K562 (cell line): ENCODE data around the gene KNOP1. TPM values are rescaled to one million over a fixed set of nuclear protein-coding genes. Genes with fewer than 3 reads are reported as not detected.

ENCODE experiments used
- ADNP ChIP-seq: fragments of 200-800 bp; sonication (Bioruptor generic); IDR thresholded peaks from 2 replicates; pipeline ENCODE4 v1.6.1; 2016; ENCODE audit warnings: missing genetic modification characterization, missing compliant biosample characterization
- ARID1B ChIP-seq: fragments of 450-650 bp; IDR thresholded peaks from 2 replicates; pipeline ENCODE4 v1.6.1; 2016; ENCODE audit warnings: antibody characterized with exemption, mild to moderate bottlenecking, inconsistent platforms
- BCOR ChIP-seq: fragments of 450-650 bp; IDR thresholded peaks from 2 replicates; pipeline ENCODE4 v1.6.1; 2016
- CEBPG ChIP-seq, 3 experiments: fragments of 200-800 bp in 1 of 3; sonication (Bioruptor generic) in 1 of 3; sonication (generic) in 1 of 3; formaldehyde crosslinking in 1 of 3; IDR thresholded peaks in 2 of 3; conservative IDR thresholded peaks in 1 of 3; 2 replicates each; pipeline versions ENCODE4 v1.6.1 to v1.8.0; 2016 to 2022; ENCODE audit warnings: missing compliant biosample characterization in 2 of 3, missing genetic modification characterization in 2 of 3, mild to moderate bottlenecking in 1 of 3, missing genetic modification reagents in 1 of 3
- CHD1 ChIP-seq: fragments of 200-600 bp; sonication (generic); IDR thresholded peaks from one replicate; pipeline ENCODE4 v1.6.1; 2012; ENCODE audit warnings: mild to moderate bottlenecking, moderate library complexity, low read length, inconsistent platforms
- DPF2 ChIP-seq: fragments of 450-650 bp; IDR thresholded peaks from 2 replicates; pipeline ENCODE4 v1.6.1; 2016
- E4F1 ChIP-seq: fragments of 250-450 bp; sonication (Bioruptor Pico); IDR thresholded peaks from 2 replicates; pipeline ENCODE4 v1.5.0; 2021; ENCODE audit warnings: mild to moderate bottlenecking, borderline replicate concordance
- ETS1 ChIP-seq: conservative IDR thresholded peaks from 2 replicates; pipeline ENCODE4 v1.6.1; 2011; ENCODE audit warnings: low read depth, mild to moderate bottlenecking, low read length; ENCODE audit not compliant: control insufficient read depth
- IRF1 ChIP-seq: sonication (generic); formaldehyde crosslinking; IDR thresholded peaks from 2 replicates; pipeline ENCODE4 v1.8.0; 2022; ENCODE audit warnings: missing genetic modification reagents, mild to moderate bottlenecking, borderline replicate concordance
- MCM7 ChIP-seq, 2 experiments: fragments of 450-650 bp; IDR thresholded peaks; 2 replicates each; pipeline ENCODE4 v1.6.1; 2016 to 2018
- MEIS2 ChIP-seq: fragments of 450-650 bp; IDR thresholded peaks from 2 replicates; pipeline ENCODE4 v1.6.1; 2014; ENCODE audit warnings: mild to moderate bottlenecking; ENCODE audit not compliant: partially characterized antibody
- SIN3B ChIP-seq: fragments of 450-650 bp; IDR thresholded peaks from 2 replicates; pipeline ENCODE4 v1.6.1; 2017; ENCODE audit warnings: low read depth, mild to moderate bottlenecking, moderate library complexity
- SOX6 ChIP-seq: fragments of 450-650 bp; IDR thresholded peaks from 2 replicates; pipeline ENCODE4 v1.6.1; 2014; ENCODE audit warnings: mild to moderate bottlenecking
- TOE1 ChIP-seq, 2 experiments: fragments of 450-650 bp in 1 of 2; sonication (generic) in 1 of 2; formaldehyde crosslinking in 1 of 2; IDR thresholded peaks; 2 replicates each; pipeline versions ENCODE4 v1.7.1 to v1.8.0; 2016 to 2022; ENCODE audit warnings: borderline replicate concordance in 2 of 2, mild to moderate bottlenecking in 2 of 2, antibody characterized with exemption in 1 of 2, inconsistent platforms in 1 of 2, low read depth in 1 of 2, missing genetic modification reagents in 1 of 2, moderate library complexity in 1 of 2
- ZNF277 ChIP-seq: fragments of 250-450 bp; sonication (Bioruptor Pico); IDR thresholded peaks from 2 replicates; pipeline ENCODE4 v1.8.0; 2022; ENCODE audit warnings: inconsistent platforms, mild to moderate bottlenecking, moderate library complexity, borderline replicate concordance
- ZNF354B ChIP-seq: fragments of 250-450 bp; sonication (Bioruptor Pico); IDR thresholded peaks from 2 replicates; pipeline ENCODE4 v1.4.0; 2020
- ZNF436 ChIP-seq: fragments of 250-450, 450-650 bp; sonication (Bioruptor Pico); formaldehyde crosslinking; IDR thresholded peaks from 2 replicates; pipeline ENCODE4 v1.7.0; 2020; ENCODE audit warnings: mild to moderate bottlenecking
- ZNF668 ChIP-seq: fragments of 250-450 bp; sonication (Bioruptor Pico); IDR thresholded peaks from 2 replicates; pipeline ENCODE4 v1.8.0; 2022; ENCODE audit warnings: mild to moderate bottlenecking, inconsistent platforms
- ZNF707 ChIP-seq: fragments of 250-450 bp; sonication (Bioruptor Pico); conservative IDR thresholded peaks from 2 replicates; pipeline ENCODE4 v1.8.0; 2022; ENCODE audit warnings: inconsistent platforms, mild to moderate bottlenecking, moderate library complexity
- polyA plus RNA-seq, 8 experiments: library from polyadenylated mRNA; depleted of rRNA in 4 of 8; stranded (reverse) in 5 of 8; unstranded in 3 of 8; fragments of >200 nt; fragmentation: Nextera tagmentation in 2 of 8; fragmentation: Illumina TruSeq in 1 of 8; extraction: Ambion mirVana in 2 of 8; extraction: Trizol in 1 of 8; gene quantifications; 2 replicates each; pipeline versions ENCODE4 v1.2.1 to v1.2.3, GENCODE V29; 2011 to 2014; ENCODE audit warnings: inconsistent platforms in 1 of 8, missing spikeins in 1 of 8
- total RNA-seq, 7 experiments: library from RNA; depleted of rRNA in 6 of 7; stranded (reverse); fragments of >200 nt in 6 of 7; fragmentation: Illumina TruSeq in 2 of 7; extraction: Trizol in 2 of 7; gene quantifications; 2 replicates each; pipeline versions ENCODE4 v1.2.1 to v1.2.3, GENCODE V29; 2011 to 2021; ENCODE audit warnings: low replicate concordance in 1 of 7

KNOP1 gene
- total and polyA plus RNA-seq, 9 of the 15 experiments (the other 6 are each of a cell fraction or from before 2014, with no cell fraction given): 22.4 to 57.6 (median 39.3) TPM

- TF ChIP-seq ZNF277 (CRISPR knock-in tag) (no peak), SIN3B (no peak), E4F1 (no peak), DPF2 (peak; percentile 82), MEIS2 (peak; percentile 60), ZNF436 (CRISPR knock-in tag) (no peak), TOE1 (IDR thresholded peaks at IDR 0.05; ENCODE audit: borderline replicate concordance) (0 out of 2 replicates have a peak, but pooled peaks have one; percentile 36), TOE1 (CRISPR knock-in tag; IDR thresholded peaks at IDR 0.05; ENCODE audit: borderline replicate concordance, low read depth) (no peak), CHD1 (no peak), IRF1 (CRISPR knock-in tag) (no peak), ADNP (tag) (peak; percentile 67; the same call in 1 of the 2 replicates), ZNF668 (CRISPR knock-in tag) (no peak), ZNF707 (CRISPR knock-in tag) (no peak), SOX6 (peak; percentile 52), BCOR (peak; percentile 86), CEBPG (CRISPR knock-in tag; IDR thresholded peaks at IDR 0.05) (no peak), CEBPG (tag; conservative IDR thresholded peaks at IDR 0.05 in 1 of 2, IDR thresholded peaks at IDR 0.05 in 1 of 2) (no peak), ZNF354B (CRISPR knock-in tag) (no peak), ETS1 (no peak), ARID1B (peak; percentile 94), MCM7 (IDR thresholded peaks at IDR 0.05) (no peak)
Observed at GRCh38 chr16:19722269-19722952, 4.4 kb upstream of the KNOP1 start (continued).
